Liver (tissue), 9 donors: ENCODE data around the gene ENTR1. TPM values are rescaled to one million over a fixed set of nuclear protein-coding genes. Genes with fewer than 3 reads are reported as not detected.

Experiments used
- DNase-seq: peaks from one replicate; pipeline ENCODE4 v3.0.0-alpha.2; 2017; ENCODE audit warnings: low spot score
- H3K27ac ChIP-seq, 2 donors: one replicate each; pipeline ENCODE4 v1.7.0; 2013; ENCODE audit warnings: inconsistent platforms in 2 of 2, low read length in 2 of 2, control low read depth in 1 of 2, low read depth in 1 of 2, mild to moderate bottlenecking in 1 of 2
- H3K27me3 ChIP-seq, 4 donors: one replicate each; pipeline versions ENCODE4 v1.6.1 to v1.7.0; 2013; ENCODE audit warnings: low read length in 3 of 4, inconsistent platforms in 1 of 4, mild to moderate bottlenecking in 1 of 4, moderate library complexity in 1 of 4; ENCODE audit not compliant: control insufficient read depth in 4 of 4, insufficient read depth in 4 of 4
- H3K36me3 ChIP-seq, 4 donors: one replicate each; pipeline versions ENCODE4 v1.6.1 to v1.7.0; 2013; ENCODE audit warnings: low read length in 3 of 4, mild to moderate bottlenecking in 3 of 4, low read depth in 1 of 4, moderate library complexity in 1 of 4; ENCODE audit not compliant: control insufficient read depth in 4 of 4, insufficient read depth in 3 of 4
- H3K4me1 ChIP-seq, 4 donors: one replicate each; pipeline versions ENCODE4 v1.6.1 to v1.7.0; 2013; ENCODE audit warnings: low read length in 3 of 4, mild to moderate bottlenecking in 3 of 4, moderate library complexity in 1 of 4; ENCODE audit not compliant: control insufficient read depth in 4 of 4, insufficient read depth in 4 of 4
- H3K4me3 ChIP-seq, 3 donors: one replicate each; pipeline versions ENCODE4 v1.6.1 to v1.7.0; 2013; ENCODE audit warnings: low read length in 3 of 3, control low read depth in 1 of 3, low read depth in 1 of 3, mild to moderate bottlenecking in 1 of 3
- H3K9ac ChIP-seq, 2 donors: one replicate each; pipeline ENCODE4 v1.7.0; 2013; ENCODE audit warnings: low read length in 2 of 2, mild to moderate bottlenecking in 2 of 2, moderate library complexity in 2 of 2, control low read depth in 1 of 2, low read depth in 1 of 2
- H3K9me3 ChIP-seq, 4 donors: one replicate each; pipeline versions ENCODE4 v1.6.1 to v1.7.0; 2013; ENCODE audit warnings: low read length in 3 of 4; ENCODE audit not compliant: control insufficient read depth in 4 of 4
- ATF3 ChIP-seq: IDR thresholded peaks from 2 replicates; pipeline ENCODE4 v1.6.1; 2016; ENCODE audit warnings: antibody characterized with exemption
- CTCF ChIP-seq: fragments of 150-350 bp; IDR thresholded peaks from 2 replicates; pipeline ENCODE4 v1.5.1; 2017; ENCODE audit warnings: improper control_type of control experiment, low read depth, low read length; ENCODE audit not compliant: missing input control
- EGR1 ChIP-seq, 2 donors: IDR thresholded peaks; 2 replicates each; pipeline ENCODE4 v1.6.1; 2016 to 2018; ENCODE audit warnings: antibody characterized with exemption in 2 of 2, low read depth in 2 of 2
- FOXA1 ChIP-seq: IDR thresholded peaks from 2 replicates; pipeline ENCODE4 v1.6.1; 2016; ENCODE audit warnings: antibody characterized with exemption
- FOXA2 ChIP-seq: IDR thresholded peaks from 2 replicates; pipeline ENCODE4 v1.6.1; 2016; ENCODE audit warnings: antibody characterized with exemption
- GABPA ChIP-seq, 2 donors: IDR thresholded peaks in 1 of 2; conservative IDR thresholded peaks in 1 of 2; 2 replicates each; pipeline ENCODE4 v1.6.1; 2016; ENCODE audit warnings: antibody characterized with exemption in 2 of 2, mild to moderate bottlenecking in 1 of 2, moderate library complexity in 1 of 2
- HNF4A ChIP-seq, 2 donors: conservative IDR thresholded peaks; 2 replicates each; pipeline ENCODE4 v1.6.1; 2016; ENCODE audit warnings: antibody characterized with exemption in 2 of 2, mild to moderate bottlenecking in 2 of 2
- HNF4G ChIP-seq: IDR thresholded peaks from 2 replicates; pipeline ENCODE4 v1.6.1; 2016; ENCODE audit warnings: antibody characterized with exemption
- JUND ChIP-seq, 2 donors: IDR thresholded peaks; 2 replicates each; pipeline ENCODE4 v1.6.1; 2016; ENCODE audit warnings: antibody characterized with exemption in 2 of 2
- MAX ChIP-seq: IDR thresholded peaks from 2 replicates; pipeline ENCODE4 v1.6.1; 2016; ENCODE audit warnings: antibody characterized with exemption
- NR2F2 ChIP-seq: IDR thresholded peaks from 2 replicates; pipeline ENCODE4 v1.6.1; 2016; ENCODE audit warnings: antibody characterized with exemption
- RAD21 ChIP-seq, 2 donors: IDR thresholded peaks; 2 replicates each; pipeline ENCODE4 v1.6.1; 2016; ENCODE audit warnings: antibody characterized with exemption in 2 of 2, mild to moderate bottlenecking in 2 of 2
- REST ChIP-seq: IDR thresholded peaks from 2 replicates; pipeline ENCODE4 v1.6.1; 2016; ENCODE audit warnings: antibody characterized with exemption, mild to moderate bottlenecking
- RXRA ChIP-seq, 2 donors: IDR thresholded peaks; 2 replicates each; pipeline ENCODE4 v1.6.1; 2017 to 2018; ENCODE audit warnings: antibody characterized with exemption in 2 of 2, mild to moderate bottlenecking in 1 of 2
- SP1 ChIP-seq: IDR thresholded peaks from 2 replicates; pipeline ENCODE4 v1.6.1; 2018; ENCODE audit warnings: antibody characterized with exemption, mild to moderate bottlenecking
- TAF1 ChIP-seq: conservative IDR thresholded peaks from 2 replicates; pipeline ENCODE4 v1.6.1; 2016; ENCODE audit warnings: antibody characterized with exemption, mild to moderate bottlenecking
- YY1 ChIP-seq: IDR thresholded peaks from 2 replicates; pipeline ENCODE4 v1.6.1; 2016; ENCODE audit warnings: antibody characterized with exemption, mild to moderate bottlenecking
- ZBTB33 ChIP-seq: IDR thresholded peaks from 2 replicates; pipeline ENCODE4 v1.6.1; 2016; ENCODE audit warnings: antibody characterized with exemption
- WGBS: extraction: QIAGEN DNeasy Blood & Tissue Kit; methylation state at CpG from one replicate; pipeline ENCODE4 v1.1.7; 2013; 5-methylcytosine and 5-hydroxymethylcytosine counted together
- polyA plus RNA-seq, 2 donors: library from polyadenylated mRNA; stranded (reverse) in 1 of 2; unstranded in 1 of 2; fragments of 200-250 nt in 1 of 2; fragments of >200 nt in 1 of 2; fragmentation: Nextera tagmentation in 1 of 2; extraction: Ambion mirVana in 1 of 2; gene quantifications; one replicate each; pipeline versions ENCODE4 v1.2.1 to v1.2.3, GENCODE V29; 2013 to 2015
- total RNA-seq, 2 donors: library from RNA; depleted of rRNA; stranded (reverse); fragments of >200 nt; gene quantifications; one replicate each; pipeline ENCODE4 v1.2.3, GENCODE V29; 2014
- donor health status: healthy.
- donor health status: healthy.
- donor health status: healthy.
- donor health status: healthy.
- donor health status: healthy.

The ENTR1 gene
- total and polyA plus RNA-seq, 4 donors = 11.0 to 28.1 (median 19.1) TPM

GRCh38 chr9:136441681-136442245 is 31.3 kb upstream of the ENTR1 start:
- TF ChIP-seq ZBTB33 = peak; percentile 64
- peak; percentile 83 to 84 for TF ChIP-seq RXRA (IDR thresholded peaks at IDR 0.05)
- TF ChIP-seq JUND (IDR thresholded peaks at IDR 0.05) = peak in 1 of 2 donors; percentile 31
- peak; percentile 75 for TF ChIP-seq HNF4G
- TF ChIP-seq FOXA1 = no peak
- TF ChIP-seq REST = peak; percentile 45
- TF ChIP-seq TAF1 = no peak
- TF ChIP-seq EGR1 (IDR thresholded peaks at IDR 0.05; ENCODE audit: low read depth in 2 of 2) = peak in 1 of 2 donors; percentile 55
- peak in 1 of 2 donors; percentile 30 for TF ChIP-seq RAD21 (IDR thresholded peaks at IDR 0.05)
- peak; percentile 89 for TF ChIP-seq SP1
- TF ChIP-seq CTCF = no peak
- TF ChIP-seq GABPA (IDR thresholded peaks at IDR 0.05 in 1 of 2, conservative IDR thresholded peaks at IDR 0.05 in 1 of 2) = peak in 1 of 2 donors; percentile 49
- peak; percentile 71 for TF ChIP-seq FOXA2
- TF ChIP-seq HNF4A (conservative IDR thresholded peaks at IDR 0.05) = peak; percentile 87 to 92
- no peak for TF ChIP-seq ATF3
- TF ChIP-seq YY1 = peak; percentile 61
- TF ChIP-seq NR2F2 = peak; percentile 11
- no peak for TF ChIP-seq MAX
- Histone ChIP-seq H3K36me3 (peaks cover 20 to 51% (median 33%) of the 10 kb centered on the region in 4 donors), H3K9ac (peak overlapping the region in 1 of 2 donors; percentile 32), H3K9me3 (no peaks in the 10 kb centered on the region), H3K4me1 (peaks cover 14 to 60% (median 52%) of the 10 kb centered on the region in 4 donors), H3K27ac (peak overlapping the region; percentile 79 to 80), H3K27me3 (no peaks in the 10 kb centered on the region), H3K4me3 (no peak overlapping the region)
- no peak for DNase-seq
- WGBS = 39% methylated on average over 17 of the region's 17 CpGs
